Loucy (cell line): ENCODE measurements around the gene KLK1.

Experiments
- H2AFZ ChIP-seq: fragments of 200-600 bp; sonication (generic); 2 replicates; pipeline ENCODE4 v1.6.0; 2016; ENCODE audit warnings: antibody characterized with exemption, mild to moderate bottlenecking, low read length, moderate library complexity
- H3F3A ChIP-seq: fragments of 200-600 bp; 2 replicates; pipeline ENCODE4 v1.6.0; 2016; ENCODE audit warnings: antibody characterized with exemption, low read depth, mild to moderate bottlenecking
- H3K27me3 ChIP-seq: fragments of 200-600 bp; sonication (generic); 2 replicates; pipeline ENCODE4 v1.6.1; 2014; ENCODE audit warnings: low read length, mild to moderate bottlenecking; ENCODE audit not compliant: insufficient read depth, poor library complexity, severe bottlenecking
- H3K36me3 ChIP-seq: fragments of 200-600 bp; sonication (generic); 2 replicates; pipeline ENCODE4 v1.6.1; 2016; ENCODE audit warnings: low read length; ENCODE audit not compliant: insufficient read depth
- H3K4me1 ChIP-seq: fragments of 200-600 bp; sonication (generic); 2 replicates; pipeline ENCODE4 v1.5.1; 2014; ENCODE audit warnings: low read length, mild to moderate bottlenecking; ENCODE audit not compliant: insufficient read depth, poor library complexity, severe bottlenecking
- H3K4me2 ChIP-seq: fragments of 200-600 bp; sonication (generic); 2 replicates; pipeline ENCODE4 v1.6.0; 2014; ENCODE audit warnings: antibody characterized with exemption, low read length, low read depth, mild to moderate bottlenecking; ENCODE audit not compliant: poor library complexity, severe bottlenecking
- H3K4me3 ChIP-seq: fragments of 200-600 bp; sonication (generic); 2 replicates; pipeline ENCODE4 v1.5.1; 2014; ENCODE audit warnings: low read length, mild to moderate bottlenecking, mixed read lengths; ENCODE audit not compliant: poor library complexity, severe bottlenecking
- H3K79me2 ChIP-seq: fragments of 200-600 bp; sonication (generic); 2 replicates; pipeline ENCODE4 v1.6.1; 2014; ENCODE audit warnings: low read length; ENCODE audit not compliant: insufficient read depth
- H3K9ac ChIP-seq: fragments of 200-600 bp; sonication (generic); 2 replicates; pipeline ENCODE4 v1.6.0; 2014; ENCODE audit warnings: mild to moderate bottlenecking, low read depth, low read length, moderate library complexity; ENCODE audit not compliant: poor library complexity, severe bottlenecking
- H3K9me2 ChIP-seq: fragments of 200-600 bp; sonication (generic); replicated peaks from 2 replicates; pipeline ENCODE4 v1.6.1; 2016; ENCODE audit warnings: low read depth, low read length, mixed read lengths
- H3K9me3 ChIP-seq: fragments of 200-600 bp; sonication (generic); 2 replicates; pipeline ENCODE4 v1.6.1; 2014; ENCODE audit warnings: mild to moderate bottlenecking, antibody characterized with exemption, low read length, low read depth; ENCODE audit not compliant: insufficient read depth
- H4K20me1 ChIP-seq: fragments of 200-600 bp; sonication (generic); 2 replicates; pipeline ENCODE4 v1.6.0; 2014; ENCODE audit warnings: antibody characterized with exemption, low read length, mild to moderate bottlenecking; ENCODE audit not compliant: insufficient read depth, poor library complexity, severe bottlenecking
- EZH2phosphoT487 ChIP-seq: fragments of 200-600 bp; IDR thresholded peaks from 2 replicates; pipeline ENCODE4 v1.6.1; 2018; ENCODE audit warnings: antibody characterized with exemption, mild to moderate bottlenecking, moderate library complexity, borderline replicate concordance
- TF ChIP-seq, protein P1 (sequence below): fragments of 200-600 bp; sonication (generic); conservative IDR thresholded peaks from 2 replicates; pipeline ENCODE4 v1.5.1; 2014; ENCODE audit warnings: mild to moderate bottlenecking, antibody characterized with exemption, low read length

KLK1 gene

DNA sequence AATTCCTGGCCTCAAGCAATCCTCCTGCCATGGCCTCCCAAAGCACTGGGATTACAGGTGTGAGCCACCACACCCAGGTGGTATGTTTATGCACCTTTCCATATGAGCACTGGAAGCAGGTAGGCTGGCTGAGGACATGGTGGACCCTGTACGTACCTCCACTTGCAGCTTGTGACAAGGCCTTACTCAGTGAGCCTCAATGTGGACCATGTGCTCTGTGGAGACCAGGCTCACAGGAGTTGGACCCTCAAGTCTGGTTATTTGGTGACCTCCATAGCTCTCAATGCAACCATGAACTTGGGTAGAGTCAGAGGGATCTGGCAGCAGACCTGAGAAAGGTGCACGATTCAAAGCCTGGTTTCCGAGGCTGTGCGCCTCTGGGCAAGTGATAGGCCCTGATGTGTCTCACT is 27.9 kb downstream of the KLK1 start:
- H3K9ac ChIP-seq, result no peak overlapping the region
- no peak overlapping the region for H2AFZ ChIP-seq
- H3K9me3 ChIP-seq, result no peaks in the 10 kb centered on the region
- 0 out of 2 replicates have a peak, but pooled peaks cover 4% of the 10 kb centered on the region for H3F3A ChIP-seq
- H3K36me3 ChIP-seq, result peaks cover 53% of the 10 kb centered on the region; the same call in 1 of the 2 replicates
- TF ChIP-seq EZH2phosphoT487, result no peak
- TF ChIP-seq, protein P1, sequence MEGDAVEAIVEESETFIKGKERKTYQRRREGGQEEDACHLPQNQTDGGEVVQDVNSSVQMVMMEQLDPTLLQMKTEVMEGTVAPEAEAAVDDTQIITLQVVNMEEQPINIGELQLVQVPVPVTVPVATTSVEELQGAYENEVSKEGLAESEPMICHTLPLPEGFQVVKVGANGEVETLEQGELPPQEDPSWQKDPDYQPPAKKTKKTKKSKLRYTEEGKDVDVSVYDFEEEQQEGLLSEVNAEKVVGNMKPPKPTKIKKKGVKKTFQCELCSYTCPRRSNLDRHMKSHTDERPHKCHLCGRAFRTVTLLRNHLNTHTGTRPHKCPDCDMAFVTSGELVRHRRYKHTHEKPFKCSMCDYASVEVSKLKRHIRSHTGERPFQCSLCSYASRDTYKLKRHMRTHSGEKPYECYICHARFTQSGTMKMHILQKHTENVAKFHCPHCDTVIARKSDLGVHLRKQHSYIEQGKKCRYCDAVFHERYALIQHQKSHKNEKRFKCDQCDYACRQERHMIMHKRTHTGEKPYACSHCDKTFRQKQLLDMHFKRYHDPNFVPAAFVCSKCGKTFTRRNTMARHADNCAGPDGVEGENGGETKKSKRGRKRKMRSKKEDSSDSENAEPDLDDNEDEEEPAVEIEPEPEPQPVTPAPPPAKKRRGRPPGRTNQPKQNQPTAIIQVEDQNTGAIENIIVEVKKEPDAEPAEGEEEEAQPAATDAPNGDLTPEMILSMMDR, result no peak
- H3K79me2 ChIP-seq, result peaks cover 32% of the 10 kb centered on the region
- H3K4me3 ChIP-seq, result no peak overlapping the region
- H3K27me3 ChIP-seq, result no peaks in the 10 kb centered on the region
- H3K4me1 ChIP-seq, result peaks cover under 1% of the 10 kb centered on the region
- H3K4me2 ChIP-seq, result no peak overlapping the region
- no peaks in the 10 kb centered on the region for H3K9me2 ChIP-seq
- peaks cover 53% of the 10 kb centered on the region for H4K20me1 ChIP-seq

- peaks cover 50% of the 10 kb centered on the region; the same call in 1 of the 2 replicates for H3K36me3 ChIP-seq
- no peak overlapping the region for H3K4me2 ChIP-seq
- H3F3A ChIP-seq, result 0 out of 2 replicates have a peak, but pooled peaks cover 4% of the 10 kb centered on the region
- H3K9me3 ChIP-seq, result no peaks in the 10 kb centered on the region
- no peak overlapping the region for H3K9ac ChIP-seq
- H3K4me3 ChIP-seq, result no peak overlapping the region
- H4K20me1 ChIP-seq, result peaks cover 48% of the 10 kb centered on the region
- no peaks in the 10 kb centered on the region for H3K4me1 ChIP-seq
- peaks cover 26% of the 10 kb centered on the region for H3K79me2 ChIP-seq
- TF ChIP-seq, protein P1, result 0 out of 2 replicates have a peak, but pooled peaks have one; percentile 14
- no peak for TF ChIP-seq EZH2phosphoT487
- H3K9me2 ChIP-seq, result no peaks in the 10 kb centered on the region
- no peaks in the 10 kb centered on the region for H3K27me3 ChIP-seq
- H2AFZ ChIP-seq, result no peak overlapping the region
Measured at GRCh38 chr19:50794876-50795663, 28.5 kb downstream of the KLK1 start.

DNA sequence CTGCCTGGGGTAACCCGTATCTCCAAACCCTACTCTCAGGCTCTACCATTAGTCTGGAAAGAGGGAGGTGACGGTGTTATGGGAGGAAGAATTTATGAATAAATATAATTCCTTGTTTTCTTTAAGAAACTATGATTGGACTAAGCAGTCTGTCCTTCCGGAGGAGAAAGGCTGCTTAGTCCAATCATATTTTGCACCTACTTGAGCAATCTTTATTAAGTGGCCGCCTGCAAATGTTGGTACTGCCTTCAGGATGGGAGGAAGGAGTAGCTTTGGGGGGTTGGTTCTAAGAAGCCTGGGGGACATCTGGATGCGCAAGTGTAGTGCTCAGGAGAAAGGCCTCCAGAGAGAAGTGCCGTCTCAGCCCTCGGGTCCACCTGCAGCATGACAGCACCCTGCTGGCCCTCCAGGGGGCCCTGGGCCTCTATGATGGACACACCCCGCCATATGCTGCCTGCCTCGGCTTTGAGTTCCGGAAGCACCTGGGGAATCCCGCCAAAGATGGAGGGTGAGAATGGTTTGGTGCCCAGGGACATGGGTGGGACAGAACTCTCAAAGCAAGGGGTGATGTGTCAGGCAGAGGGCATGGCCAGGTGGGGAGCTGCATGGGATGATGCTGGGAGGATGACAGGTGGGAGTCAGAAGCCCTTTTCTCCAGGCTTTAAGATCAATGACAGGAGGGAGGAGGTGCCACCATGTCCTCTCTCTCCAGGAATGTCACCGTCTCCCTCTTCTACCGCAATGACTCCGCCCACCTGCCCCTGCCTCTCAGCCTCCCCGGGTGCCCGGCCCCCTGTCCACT is 29.3 kb downstream of the KLK1 start:
- peaks cover 42% of the 10 kb centered on the region; the same call in 1 of the 2 replicates for H3K36me3 ChIP-seq
- H3K9me3 ChIP-seq, result no peaks in the 10 kb centered on the region
- no peak for TF ChIP-seq EZH2phosphoT487
- TF ChIP-seq, protein P1, result no peak
- no peak overlapping the region for H3K4me3 ChIP-seq
- 0 out of 2 replicates have a peak, but pooled peaks cover 4% of the 10 kb centered on the region for H3F3A ChIP-seq
- peaks cover 18% of the 10 kb centered on the region; the same call in 1 of the 2 replicates for H3K79me2 ChIP-seq
- H4K20me1 ChIP-seq, result peaks cover 41% of the 10 kb centered on the region
- H2AFZ ChIP-seq, result no peak overlapping the region
- H3K27me3 ChIP-seq, result no peaks in the 10 kb centered on the region
- no peak overlapping the region for H3K4me2 ChIP-seq
- no peaks in the 10 kb centered on the region for H3K4me1 ChIP-seq
- H3K9ac ChIP-seq, result no peak overlapping the region
- no peaks in the 10 kb centered on the region for H3K9me2 ChIP-seq
